Activated B cell treated with CpG ODN at 0.5 μM for 24 hours (primary cell): ENCODE data around the gene SUN1. TPM values are rescaled to one million over a fixed set of nuclear protein-coding genes. Genes with fewer than 3 reads are reported as not detected.

ENCODE experiments used
- ATAC-seq: fragments of 200-7000 bp; cut with Tn5 transposase; one replicate; pipeline ENCODE4 v1.10.0; 2021; ENCODE audit warnings: low read depth, mild to moderate bottlenecking, moderate library complexity
- CTCF ChIA-PET: fragments of 350-600 bp; sonication (Branson Sonifier 250); formaldehyde crosslinking; loops from one replicate; lab custom pipeline; 2021; ENCODE audit warnings: antibody characterized with exemption; lab: Charles Lee
- POLR2A ChIA-PET: fragments of 350-600 bp; sonication (Branson Sonifier 250); formaldehyde crosslinking; loops from one replicate; lab custom pipeline; 2021; ENCODE audit warnings: antibody characterized with exemption; lab: Charles Lee
- DNase-seq: peaks from one replicate; pipeline ENCODE4 v3.0.0; 2022
- H3K27ac Mint-ChIP-seq: one replicate; pipeline ENCODE4 v1.8.0; 2020; ENCODE audit warnings: mixed read lengths
- H3K27me3 Mint-ChIP-seq: one replicate; pipeline ENCODE4 v1.8.0; 2021; ENCODE audit warnings: mixed read lengths
- H3K36me3 Mint-ChIP-seq: one replicate; pipeline ENCODE4 v1.8.0; 2021; ENCODE audit warnings: low read depth, mixed read lengths
- H3K4me1 Mint-ChIP-seq: one replicate; pipeline ENCODE4 v1.8.0; 2021; ENCODE audit warnings: mixed read lengths
- H3K4me3 Mint-ChIP-seq: one replicate; pipeline ENCODE4 v1.8.0; 2020; ENCODE audit warnings: mild to moderate bottlenecking, mixed read lengths
- H3K9me3 Mint-ChIP-seq: one replicate; pipeline ENCODE4 v1.8.0; 2020; ENCODE audit warnings: mixed read lengths
- CTCF ChIP-seq: fragments of 200-600 bp; IDR thresholded peaks from one replicate; pipeline ENCODE4 v1.8.0; 2022; ENCODE audit warnings: antibody characterized with exemption, mild to moderate bottlenecking
- intact Hi-C: fragments of 100-400 bp; cut with micrococcal nuclease; formaldehyde crosslinking; loops from one replicate; pipeline ENCODE4 v1.15.1; 2024
- total RNA-seq: library from RNA; stranded (reverse); gene quantifications from 2 replicates; pipeline ENCODE4 v1.2.3, GENCODE V29; 2022

SUN1 gene
- total RNA-seq, 1 donor from 2014 or later = 119 TPM

- no peak for DNase-seq
- Mint-ChIP-seq H3K4me1 (no peaks in the 10 kb centered on the region), H3K9me3 (no peaks in the 10 kb centered on the region), H3K4me3 (no peak overlapping the region), H3K27me3 (no peaks in the 10 kb centered on the region), H3K36me3 (peaks cover 70% of the 10 kb centered on the region), H3K27ac (no peak overlapping the region)
- ATAC-seq = no peak
- ChIA-PET POLR2A (no interaction called here), CTCF (no interaction called here)
- intact Hi-C loops = no loop called here
- no peak for TF ChIP-seq CTCF
Measured at GRCh38 chr7:894927-895450, 62.7 kb downstream of the SUN1 start.

GRCh38 chr7:895451-896052 lies 63.3 kb downstream of the SUN1 start:
- intact Hi-C loops = no loop called here
- Mint-ChIP-seq H3K27ac (no peak overlapping the region), H3K4me3 (no peak overlapping the region), H3K36me3 (peaks cover 67% of the 10 kb centered on the region), H3K4me1 (no peaks in the 10 kb centered on the region), H3K27me3 (no peaks in the 10 kb centered on the region), H3K9me3 (no peaks in the 10 kb centered on the region)
- ChIA-PET CTCF (no interaction called here), POLR2A (no interaction called here)
- no peak for ATAC-seq
- TF ChIP-seq CTCF = no peak
- no peak for DNase-seq

- DNase-seq (no peak), ATAC-seq (no peak)
- Mint-ChIP-seq H3K4me1 (peaks cover 2% of the 10 kb centered on the region), H3K9me3 (no peaks in the 10 kb centered on the region), H3K27me3 (no peaks in the 10 kb centered on the region), H3K4me3 (no peak overlapping the region), H3K36me3 (peaks cover 58% of the 10 kb centered on the region), H3K27ac (no peak overlapping the region)
- no peak for TF ChIP-seq CTCF
- CTCF ChIA-PET = no interaction called here
- intact Hi-C loops = no loop called here
- POLR2A ChIA-PET = no interaction called here
Measured at GRCh38 chr7:896346-897075, 64.2 kb downstream of the SUN1 start.

GRCh38 chr7:897086-897485 lies 64.8 kb downstream of the SUN1 start:
- Mint-ChIP-seq H3K4me3 (no peak overlapping the region), H3K27me3 (no peaks in the 10 kb centered on the region), H3K27ac (no peak overlapping the region), H3K36me3 (peaks cover 53% of the 10 kb centered on the region), H3K9me3 (no peaks in the 10 kb centered on the region), H3K4me1 (peaks cover 2% of the 10 kb centered on the region)
- ChIA-PET CTCF (no interaction called here), POLR2A (no interaction called here)
- TF ChIP-seq CTCF = no peak
- intact Hi-C loops = no loop called here
- no peak for DNase-seq
- ATAC-seq = no peak

GRCh38 chr7:897771-898376 lies 65.6 kb downstream of the SUN1 start:
- Mint-ChIP-seq H3K27ac (no peak overlapping the region), H3K9me3 (no peaks in the 10 kb centered on the region), H3K4me1 (peaks cover 2% of the 10 kb centered on the region), H3K36me3 (peaks cover 45% of the 10 kb centered on the region), H3K4me3 (no peak overlapping the region), H3K27me3 (no peaks in the 10 kb centered on the region)
- TF ChIP-seq CTCF = no peak
- ChIA-PET POLR2A (no interaction called here), CTCF (no interaction called here)
- intact Hi-C loops = no loop called here
- ATAC-seq = no peak
- no peak for DNase-seq
